ENCODE results near the gene BMPR1A. TPM values are rescaled to one million over a fixed set of nuclear protein-coding genes. Genes with fewer than 3 reads are reported as not detected.
"Not testable (repeated sequence)": the region's sequence is repeated elsewhere in the genome, so short reads cannot be mapped to it uniquely, and the experiment has no call there.

The BMPR1A gene
- total RNA-seq, 1 experiment from 2014 or later, result 42.6 TPM

DNA sequence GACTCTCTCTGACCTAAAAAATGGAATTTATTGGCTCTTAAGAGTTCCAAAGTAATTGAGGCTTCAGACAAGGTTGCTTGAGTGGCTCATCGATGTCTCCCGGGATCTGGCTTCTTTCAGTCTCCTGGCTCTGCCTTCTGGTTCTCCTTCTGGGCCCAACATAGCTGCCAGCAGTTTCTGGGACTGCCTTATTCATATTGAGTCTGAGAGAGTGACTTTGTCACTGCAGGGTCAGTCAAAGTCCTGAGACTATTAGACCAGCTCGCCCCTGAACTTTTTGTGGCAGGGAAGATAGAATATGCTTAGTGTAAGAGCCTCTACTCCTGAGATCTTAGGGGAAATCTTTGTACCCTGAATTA lies 107.0 kb downstream of the BMPR1A start (continued):
- TF ChIP-seq REST (IDR thresholded peaks at IDR 0.05; ENCODE audit: low read depth), result no peak
- no peak for TF ChIP-seq SRF (IDR thresholded peaks at IDR 0.05; ENCODE audit: low read depth)
- no peak for TF ChIP-seq ZBTB33 (IDR thresholded peaks at IDR 0.05; ENCODE audit: extremely low read depth, insufficient replicate concordance, low read length)
- TF ChIP-seq CBX3 (IDR thresholded peaks at IDR 0.05; ENCODE audit: low read depth), result no peak
- no peak for TF ChIP-seq EGR1 (IDR thresholded peaks at IDR 0.05; ENCODE audit: low read depth)
- TF ChIP-seq JUND (IDR thresholded peaks at IDR 0.05), result no peak
- TF ChIP-seq RAD21 (IDR thresholded peaks at IDR 0.05; ENCODE audit: low read depth), result no peak
- TF ChIP-seq SIN3A (IDR thresholded peaks at IDR 0.05; ENCODE audit: low read depth), result no peak

DNA sequence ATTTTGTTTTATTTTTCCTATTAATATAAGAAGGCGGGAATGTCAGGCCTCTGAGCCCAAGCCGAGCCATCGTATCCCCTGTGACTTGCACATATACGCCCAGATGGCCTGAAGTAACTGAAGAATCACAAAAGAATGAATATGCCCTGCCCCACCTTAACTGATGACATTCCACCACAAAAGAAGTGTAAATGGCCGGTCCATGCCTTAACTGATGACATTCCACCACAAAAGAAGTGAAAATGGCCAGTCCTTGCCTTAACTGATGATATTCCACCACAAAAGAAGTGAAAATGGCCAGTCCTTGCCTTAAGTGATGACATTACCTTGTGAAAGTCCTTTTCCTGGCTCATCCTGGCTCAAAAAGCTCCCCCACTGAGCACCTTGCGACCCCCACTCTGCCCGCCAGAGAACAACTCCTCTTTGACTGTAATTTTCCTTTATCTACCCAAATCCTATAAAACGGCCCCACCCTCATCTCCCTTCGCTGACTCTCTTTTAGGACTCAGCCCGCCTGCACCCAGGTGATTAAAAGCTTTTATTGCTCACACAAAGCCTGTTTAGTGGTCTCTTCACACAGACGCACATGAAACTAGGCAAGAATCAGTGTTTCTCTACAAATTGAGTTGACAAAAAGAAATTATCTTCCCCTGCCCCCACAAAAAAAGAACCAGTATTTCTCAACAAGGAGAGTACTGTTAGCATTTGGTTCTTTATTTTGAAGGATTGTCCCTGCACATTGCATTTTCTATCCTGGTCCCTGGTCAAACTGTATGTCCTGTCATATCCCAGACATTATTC lies 108.8 kb downstream of the BMPR1A start:
- H2AFZ ChIP-seq (ENCODE audit: low read depth, low read length, poor library complexity, severe bottlenecking); BruUV-seq (replicated peaks); H4K20me1 ChIP-seq (ENCODE audit: insufficient read depth); H3K4me2 ChIP-seq (ENCODE audit: low read length); ATAC-seq; RAD21 ChIA-PET (ENCODE audit: low non-redundant PET in 1 of 2, low total read pairs in 2 of 2, uncharacterized antibody in 2 of 2, unreplicated experiment in 2 of 2); H3K4me1 ChIP-seq (ENCODE audit: control insufficient read depth in 1 of 2, insufficient read depth in 2 of 2, low read length in 2 of 2); CTCF ChIA-PET; H3K36me3 ChIP-seq (ENCODE audit: control insufficient read depth in 1 of 2, insufficient read depth in 2 of 2, low read length in 2 of 2); H3K9ac ChIP-seq (ENCODE audit: low read length); DNase-seq (ENCODE audit: low read depth, low spot score); H3K27me3 ChIP-seq (ENCODE audit: insufficient read depth, low read length); H3K4me3 ChIP-seq (replicated peaks in 1 of 2; ENCODE audit: low read depth in 1 of 2, low read length in 2 of 2); H3K9me2 ChIP-seq (ENCODE audit: insufficient read depth); POLR2A ChIA-PET; H3K9me3 ChIP-seq (ENCODE audit: control insufficient read depth in 1 of 2, insufficient read depth in 1 of 2, low read depth in 1 of 2, low read length in 2 of 2); intact Hi-C loops (cut with micrococcal nuclease); H3K79me2 ChIP-seq (ENCODE audit: insufficient read depth, low read length); H3K27ac ChIP-seq (ENCODE audit: low read depth, low read length): not testable (repeated sequence)
